DOHH2 (cell line): Measurements from ENCODE around the gene MET.

ENCODE experiments used
- H3F3A ChIP-seq: fragments of 200-600 bp; sonication (generic), shearing (Covaris generic); 2 replicates; pipeline ENCODE4 v1.6.0; 2016; ENCODE audit warnings: antibody characterized with exemption, mild to moderate bottlenecking; ENCODE audit not compliant: control insufficient read depth, insufficient read depth
- H3K27ac ChIP-seq: fragments of 200-600 bp; sonication (generic); 2 replicates; pipeline ENCODE4 v1.5.1; 2014; ENCODE audit warnings: low read depth, mild to moderate bottlenecking, low read length, moderate library complexity
- H3K27me3 ChIP-seq: fragments of 200-600 bp; sonication (generic); 2 replicates; pipeline ENCODE4 v1.6.1; 2014; ENCODE audit warnings: mild to moderate bottlenecking, low read length, mixed read lengths; ENCODE audit not compliant: control insufficient read depth
- H3K36me3 ChIP-seq: fragments of 200-600 bp; sonication (generic); 2 replicates; pipeline ENCODE4 v1.6.1; 2014; ENCODE audit warnings: mild to moderate bottlenecking, low read length, moderate library complexity, mixed read lengths; ENCODE audit not compliant: control insufficient read depth
- H3K4me1 ChIP-seq: fragments of 200-600 bp; sonication (generic); 2 replicates; pipeline ENCODE4 v1.6.1; 2014; ENCODE audit warnings: mild to moderate bottlenecking, low read length, mixed read lengths; ENCODE audit not compliant: control insufficient read depth
- H3K4me2 ChIP-seq: fragments of 200-600 bp; sonication (generic); 2 replicates; pipeline ENCODE4 v1.6.0; 2014; ENCODE audit warnings: mild to moderate bottlenecking, low read length, moderate library complexity
- H3K4me3 ChIP-seq: fragments of 200-600 bp; sonication (generic); 2 replicates; pipeline ENCODE4 v1.5.1; 2014; ENCODE audit warnings: mild to moderate bottlenecking, low read length, mixed read lengths
- H3K79me2 ChIP-seq: fragments of 200-600 bp; sonication (generic); 2 replicates; pipeline ENCODE4 v1.6.1; 2014; ENCODE audit warnings: mild to moderate bottlenecking, low read length, mixed read lengths; ENCODE audit not compliant: control insufficient read depth
- H3K9me2 ChIP-seq: fragments of 200-600 bp; sonication (generic); replicated peaks from 2 replicates; pipeline ENCODE4 v1.6.1; 2014; ENCODE audit warnings: mild to moderate bottlenecking, low read length, mixed read lengths; ENCODE audit not compliant: control insufficient read depth
- H3K9me3 ChIP-seq: fragments of 200-600 bp; sonication (generic); 2 replicates; pipeline ENCODE4 v1.6.1; 2014; ENCODE audit warnings: antibody characterized with exemption, low read length, mixed read lengths; ENCODE audit not compliant: control insufficient read depth, insufficient read depth
- H4K20me1 ChIP-seq: fragments of 200-600 bp; sonication (generic); 2 replicates; pipeline ENCODE4 v1.6.0; 2014; ENCODE audit warnings: low read depth, mild to moderate bottlenecking, antibody characterized with exemption, low read length, moderate library complexity; ENCODE audit not compliant: control insufficient read depth, insufficient read depth
- CTCF ChIP-seq: fragments of 200-600 bp; sonication (generic); IDR thresholded peaks from one replicate; pipeline ENCODE4 v1.5.1; 2014; ENCODE audit warnings: antibody characterized with exemption, mild to moderate bottlenecking, low read depth, low read length; ENCODE audit not compliant: poor library complexity, severe bottlenecking
- EZH2phosphoT487 ChIP-seq: fragments of 200-600 bp; sonication (generic); IDR thresholded peaks from 2 replicates; pipeline ENCODE4 v1.6.1; 2017; ENCODE audit warnings: borderline replicate concordance, mild to moderate bottlenecking, antibody characterized with exemption, low read length, moderate library complexity, mixed read lengths

MET gene

GRCh38 chr7:116630357-116630756 lies 41.6 kb upstream of the MET start:
- H4K20me1 ChIP-seq, result no peaks in the 10 kb centered on the region
- H3K9me2 ChIP-seq, result no peaks in the 10 kb centered on the region
- TF ChIP-seq CTCF (no peak), EZH2phosphoT487 (no peak)
- H3K79me2 ChIP-seq, result no peaks in the 10 kb centered on the region
- no peak overlapping the region for H3K4me3 ChIP-seq
- no peaks in the 10 kb centered on the region for H3F3A ChIP-seq
- H3K27ac ChIP-seq, result no peak overlapping the region
- H3K36me3 ChIP-seq, result no peaks in the 10 kb centered on the region
- no peak overlapping the region for H3K4me2 ChIP-seq
- no peaks in the 10 kb centered on the region for H3K9me3 ChIP-seq
- H3K4me1 ChIP-seq, result no peaks in the 10 kb centered on the region
- peaks cover 35% of the 10 kb centered on the region for H3K27me3 ChIP-seq

GRCh38 chr7:116630932-116631671 lies 40.9 kb upstream of the MET start:
- Histone ChIP-seq H3K79me2 (no peaks in the 10 kb centered on the region), H3K27ac (no peak overlapping the region), H3K4me2 (no peak overlapping the region), H3K9me3 (no peaks in the 10 kb centered on the region), H3K9me2 (no peaks in the 10 kb centered on the region), H3F3A (no peaks in the 10 kb centered on the region), H3K27me3 (peaks cover 35% of the 10 kb centered on the region), H3K4me1 (no peaks in the 10 kb centered on the region), H3K4me3 (no peak overlapping the region), H4K20me1 (no peaks in the 10 kb centered on the region), H3K36me3 (no peaks in the 10 kb centered on the region)
- no peak for TF ChIP-seq EZH2phosphoT487

- no peaks in the 10 kb centered on the region for H3K9me3 ChIP-seq
- TF ChIP-seq CTCF (no peak), EZH2phosphoT487 (no peak)
- no peaks in the 10 kb centered on the region for H3K79me2 ChIP-seq
- no peak overlapping the region for H3K27ac ChIP-seq
- H3K36me3 ChIP-seq, result no peaks in the 10 kb centered on the region
- H3K4me2 ChIP-seq, result no peak overlapping the region
- no peaks in the 10 kb centered on the region for H3K4me1 ChIP-seq
- no peaks in the 10 kb centered on the region for H4K20me1 ChIP-seq
- peaks cover 35% of the 10 kb centered on the region for H3K27me3 ChIP-seq
- H3F3A ChIP-seq, result no peaks in the 10 kb centered on the region
- H3K4me3 ChIP-seq, result no peak overlapping the region
- H3K9me2 ChIP-seq, result no peaks in the 10 kb centered on the region
Observed at GRCh38 chr7:116631676-116632075, 40.3 kb upstream of the MET start.

GRCh38 chr7:116632384-116632783 lies 39.6 kb upstream of the MET start:
- TF ChIP-seq CTCF, result no peak
- no peak for TF ChIP-seq EZH2phosphoT487
- Histone ChIP-seq H3K36me3 (no peaks in the 10 kb centered on the region), H3K4me1 (no peaks in the 10 kb centered on the region), H3F3A (no peaks in the 10 kb centered on the region), H3K27ac (no peak overlapping the region), H3K4me3 (no peak overlapping the region), H3K4me2 (no peak overlapping the region), H3K9me2 (no peaks in the 10 kb centered on the region), H4K20me1 (no peaks in the 10 kb centered on the region), H3K9me3 (no peaks in the 10 kb centered on the region), H3K27me3 (peaks cover 35% of the 10 kb centered on the region), H3K79me2 (no peaks in the 10 kb centered on the region)
